Stomach (tissue), 9 donors: Measurements from ENCODE around the gene ATF5. TPM values are rescaled to one million over a fixed set of nuclear protein-coding genes. Genes with fewer than 3 reads are reported as not detected.
A peak's percentile ranks its signal among the peaks of the same experiment; 100 is the strongest.
"Not testable (repeated sequence)": the region's sequence is repeated elsewhere in the genome, so short reads cannot be mapped to it uniquely, and the experiment has no call there.

Source experiments
- DNase-seq, 2 donors: peaks; one replicate each; pipeline versions ENCODE4 v3.0.0 to v3.0.0-alpha.2; 2013 to 2019
- H3K27ac ChIP-seq, 5 donors: fragments of 200-600 bp in 4 of 5; sonication (generic) in 4 of 5; one replicate each; pipeline ENCODE4 v1.5.1; 2013 to 2019; ENCODE audit warnings: mild to moderate bottlenecking in 1 of 5, moderate library complexity in 1 of 5
- H3K27me3 ChIP-seq, 3 donors: fragments of 200-600 bp; sonication (generic); one replicate each; pipeline ENCODE4 v1.5.1; 2017 to 2019; ENCODE audit warnings: mixed run types in 1 of 3
- H3K36me3 ChIP-seq, 4 donors: fragments of 200-600 bp; sonication (generic); 1 replicate in 3 of 4; 2 replicates in 1 of 4; pipeline ENCODE4 v1.5.1; 2016 to 2019
- H3K4me1 ChIP-seq, 4 donors: fragments of 200-600 bp; sonication (generic); one replicate each; pipeline ENCODE4 v1.5.1; 2016 to 2019
- H3K4me3 ChIP-seq, 4 donors: fragments of 200-600 bp; sonication (generic) in 3 of 4; one replicate each; pipeline ENCODE4 v1.5.1; 2016 to 2019; ENCODE audit warnings: mild to moderate bottlenecking in 1 of 4
- H3K9me3 ChIP-seq, 4 donors: fragments of 200-600 bp; sonication (generic); one replicate each; pipeline ENCODE4 v1.5.1; 2016 to 2019
- CTCF ChIP-seq, 7 experiments: fragments of 450-650 bp in 4 of 7; fragments of 200-600 bp in 3 of 7; sonication (generic) in 3 of 7; IDR thresholded peaks; one replicate each; pipeline ENCODE4 v1.5.1; 2016 to 2019; ENCODE audit warnings: antibody characterized with exemption in 7 of 7, control low read depth in 2 of 7, mild to moderate bottlenecking in 1 of 7
- EP300 ChIP-seq: sonication (generic); formaldehyde crosslinking; IDR thresholded peaks from one replicate; pipeline ENCODE4 v1.6.1; 2017; ENCODE audit warnings: antibody characterized with exemption
- POLR2A ChIP-seq, 4 donors: fragments of 450-650 bp; IDR thresholded peaks; one replicate each; pipeline ENCODE4 v1.6.1; 2016; ENCODE audit warnings: antibody characterized with exemption in 4 of 4, control low read depth in 2 of 4, mild to moderate bottlenecking in 1 of 4, moderate library complexity in 1 of 4
- POLR2AphosphoS5 ChIP-seq, 3 donors: sonication (generic); formaldehyde crosslinking; IDR thresholded peaks; one replicate each; pipeline ENCODE4 v1.6.1; 2016; ENCODE audit warnings: antibody characterized with exemption in 3 of 3
- WGBS, 5 donors: extraction: QIAGEN DNeasy Blood & Tissue Kit in 3 of 5; methylation state at CpG; one replicate each; pipeline versions ENCODE4 v1.1.5 to v1.1.7; 2013 to 2018; 5-methylcytosine and 5-hydroxymethylcytosine counted together
- intact Hi-C: fragments of 100-400 bp; cut with DNase I; formaldehyde crosslinking; loops from one replicate; pipeline ENCODE4 v1.15.1; 2023; ENCODE audit warnings: low total_unique reads
- polyA plus RNA-seq, 3 donors: library from polyadenylated mRNA; stranded (reverse); fragments of 200-250 nt; gene quantifications; one replicate each; pipeline ENCODE4 v1.2.3, GENCODE V29; 2013
- total RNA-seq, 5 donors: library from RNA; depleted of rRNA; stranded (reverse); fragments of >200 nt; gene quantifications; one replicate each; pipeline versions ENCODE4 v1.1.0 to v1.2.3, GENCODE V29; 2014 to 2016
- donor health status: healthy with polysubstance abuse.
- donor health status: Bipolar disorder and iron deficiency.
- donor health status: healthy.

Gene ATF5
- total and polyA plus RNA-seq, 8 donors, result 2.2 to 40.3 (median 9.9) TPM

- Histone ChIP-seq H3K36me3 (peaks cover 19 to 85% (median 67%) of the 10 kb centered on the region in 4 donors), H3K27me3 (no peaks in the 10 kb centered on the region), H3K4me3 (no peak overlapping the region), H3K9me3 (no peaks in the 10 kb centered on the region), H3K4me1 (peaks cover 15 to 67% (median 36%) of the 10 kb centered on the region in 4 donors), H3K27ac (peak overlapping the region in 1 of 5 donors; percentile 37)
- intact Hi-C loops, result no loop called here
- WGBS, 5 donors, result 80 to 85% (median 82%) methylated on average over 19 to 25 of the region's 25 CpGs
- TF ChIP-seq EP300 (no peak), POLR2AphosphoS5 (IDR thresholded peaks at IDR 0.05) (no peak), POLR2A (IDR thresholded peaks at IDR 0.05) (no peak), CTCF (IDR thresholded peaks at IDR 0.05) (no peak)
- no peak for DNase-seq
Measured at GRCh38 chr19:49924004-49924880, 4.8 kb upstream of the ATF5 start.

DNA sequence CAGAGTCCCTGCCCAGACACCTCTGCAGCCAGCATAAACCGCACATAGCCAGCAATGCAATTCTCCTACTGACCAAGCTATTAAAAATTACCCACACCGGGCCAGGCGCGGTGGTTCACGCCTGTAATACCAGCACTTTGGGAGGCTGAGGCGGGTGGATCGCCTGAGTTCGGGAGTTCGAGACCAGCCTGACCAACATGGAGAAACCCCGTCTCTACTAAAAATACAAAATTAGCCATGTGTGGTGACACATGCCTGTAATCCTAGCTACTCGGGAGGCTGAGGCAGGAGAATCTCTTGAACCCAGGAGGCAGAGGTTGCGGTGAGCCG lies 4.2 kb upstream of the ATF5 start:
- H3K4me1 ChIP-seq, result peaks cover 15 to 67% (median 37%) of the 10 kb centered on the region in 4 donors
- H3K9me3 ChIP-seq, H3K27ac ChIP-seq, H3K27me3 ChIP-seq, intact Hi-C loops, DNase-seq, H3K4me3 ChIP-seq: not testable (repeated sequence)
- H3K36me3 ChIP-seq, result peaks cover 19 to 79% (median 65%) of the 10 kb centered on the region in 4 donors
- WGBS, 5 donors, result 90 to 97% (median 94%) methylated on average over 9 to 13 of the region's 13 CpGs

DNA sequence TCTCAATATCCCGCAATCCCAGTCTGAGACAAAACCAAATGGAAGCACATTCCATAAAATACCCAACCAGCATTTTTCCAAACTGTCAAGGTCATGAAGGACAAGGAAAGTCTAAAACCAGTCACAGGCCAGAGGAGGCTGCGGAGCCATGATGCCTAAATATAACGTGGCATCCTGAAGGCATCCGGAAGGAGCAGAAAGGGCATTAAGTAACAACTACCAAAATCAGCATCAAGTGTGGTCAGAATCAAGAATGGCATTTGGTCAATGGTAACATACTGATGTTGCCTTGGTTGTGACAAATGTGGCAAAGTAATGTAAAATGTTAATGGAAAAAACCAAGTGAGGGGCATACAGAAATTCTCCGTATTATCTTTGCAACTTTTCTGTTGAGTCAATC lies 3.5 kb upstream of the ATF5 start:
- Histone ChIP-seq H3K27ac (no peak overlapping the region), H3K9me3 (no peaks in the 10 kb centered on the region), H3K27me3 (no peaks in the 10 kb centered on the region), H3K4me1 (peaks cover 15 to 74% (median 42%) of the 10 kb centered on the region in 4 donors), H3K4me3 (no peak overlapping the region), H3K36me3 (peaks cover 19 to 72% (median 63%) of the 10 kb centered on the region in 4 donors)
- intact Hi-C loops, result no loop called here
- no peak for DNase-seq
- no peak for TF ChIP-seq POLR2A (IDR thresholded peaks at IDR 0.05)
- TF ChIP-seq EP300, result no peak
- no peak for TF ChIP-seq POLR2AphosphoS5 (IDR thresholded peaks at IDR 0.05)
- TF ChIP-seq CTCF (IDR thresholded peaks at IDR 0.05), result no peak
- 92 to 97% (median 96%) methylated on average over 5 of the region's 5 CpGs for WGBS, 5 donors

DNA sequence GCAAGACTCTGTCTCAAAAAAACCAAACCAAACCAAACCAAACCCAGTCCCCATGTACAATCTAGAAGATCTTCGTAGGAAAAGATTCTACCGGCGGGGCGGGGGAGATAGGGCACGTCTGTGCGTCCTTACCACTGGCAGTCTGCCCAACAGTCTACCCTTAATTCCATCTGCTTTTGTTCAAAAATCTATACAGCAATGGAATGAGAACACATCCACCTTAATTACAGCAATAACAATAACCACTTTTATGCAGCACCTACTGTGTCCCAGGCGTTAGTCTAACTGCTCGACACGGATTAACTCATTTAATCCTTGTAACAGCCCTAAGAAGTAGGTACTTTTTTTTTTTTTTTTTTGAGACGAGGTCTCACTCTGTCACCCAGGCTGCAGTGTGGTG lies 2.5 kb upstream of the ATF5 start:
- peaks cover 19 to 72% (median 55%) of the 10 kb centered on the region in 4 donors for H3K36me3 ChIP-seq
- no peaks in the 10 kb centered on the region for H3K27me3 ChIP-seq
- no peak overlapping the region for H3K4me3 ChIP-seq
- no peaks in the 10 kb centered on the region for H3K9me3 ChIP-seq
- WGBS, 5 donors, result 84 to 92% (median 87%) methylated on average over 10 of the region's 10 CpGs
- intact Hi-C loops, result no loop called here
- no peak for TF ChIP-seq POLR2A (IDR thresholded peaks at IDR 0.05)
- TF ChIP-seq CTCF (IDR thresholded peaks at IDR 0.05), result no peak
- TF ChIP-seq POLR2AphosphoS5 (IDR thresholded peaks at IDR 0.05), result no peak
- TF ChIP-seq EP300, result no peak
- H3K4me1 ChIP-seq, result peaks cover 15 to 78% (median 42%) of the 10 kb centered on the region in 4 donors
- DNase-seq, result no peak
- H3K27ac ChIP-seq, result no peak overlapping the region
